Ovary (tissue), 9 donors: Measurements from ENCODE around the gene PEX14. TPM values are rescaled to one million over a fixed set of nuclear protein-coding genes. Genes with fewer than 3 reads are reported as not detected.

Source experiments
- DNase-seq, 5 donors: peaks; one replicate each; pipeline ENCODE4 v3.0.0-alpha.2; 2019 to 2020
- H3K27ac ChIP-seq, 2 donors: fragments of 200-600 bp; one replicate each; pipeline versions ENCODE4 v1.5.1 to v1.8.0; 2019 to 2022
- H3K27me3 ChIP-seq: fragments of 200-600 bp; one replicate; pipeline ENCODE4 v1.8.0; 2022
- H3K36me3 ChIP-seq: fragments of 200-600 bp; sonication (generic); one replicate; pipeline ENCODE4 v1.5.1; 2019
- H3K4me1 ChIP-seq: one replicate; pipeline ENCODE4 v1.8.1; 2013; ENCODE audit warnings: mild to moderate bottlenecking, moderate library complexity; ENCODE audit not compliant: insufficient read depth
- H3K4me3 ChIP-seq: fragments of 200-600 bp; sonication (generic); one replicate; pipeline ENCODE4 v1.5.1; 2017
- H3K9me3 ChIP-seq, 2 donors: fragments of 200-600 bp in 1 of 2; sonication (generic) in 1 of 2; one replicate each; pipeline versions ENCODE4 v1.5.1 to v1.8.1; 2013 to 2019; ENCODE audit warnings: mild to moderate bottlenecking in 1 of 2, moderate library complexity in 1 of 2
- EP300 ChIP-seq: sonication (generic); formaldehyde crosslinking; IDR thresholded peaks from one replicate; pipeline ENCODE4 v1.6.1; 2017; ENCODE audit warnings: antibody characterized with exemption
- POLR2A ChIP-seq: fragments of 450-650 bp; IDR thresholded peaks from one replicate; pipeline ENCODE4 v1.6.1; 2017; ENCODE audit warnings: antibody characterized with exemption, mild to moderate bottlenecking, moderate library complexity
- WGBS, 3 donors: extraction: QIAGEN DNeasy Blood & Tissue Kit in 1 of 3; methylation state at CpG; one replicate each; pipeline versions ENCODE4 v1.1.5 to v1.1.7; 2013 to 2017; 5-methylcytosine and 5-hydroxymethylcytosine counted together
- intact Hi-C, 4 donors: fragments of 100-400 bp; cut with DNase I; formaldehyde crosslinking; loops; one replicate each; pipeline versions ENCODE4 v1.11.0 to v1.15.1; 2022 to 2023
- polyA plus RNA-seq, 2 donors: library from polyadenylated mRNA; stranded (reverse); fragments of 200-250 nt in 1 of 2; fragments of 350-450 nt in 1 of 2; fragmentation: Illumina TruSeq in 1 of 2; extraction: RNeasy Lipid Tissue Mini Kit (QIAGEN cat#74804) in 1 of 2; gene quantifications; one replicate each; pipeline ENCODE4 v1.2.3, GENCODE V29; 2013 to 2014
- total RNA-seq, 7 donors: library from RNA; depleted of rRNA in 2 of 7; stranded (reverse); fragments of >200 nt in 2 of 7; fragmentation: NEBNext Ultra II Directional in 3 of 7; extraction: Animal tissue kit (Norgen Biotek cat#: 25700) in 3 of 7; gene quantifications; one replicate each; pipeline versions ENCODE4 v1.1.0 to v1.2.4, GENCODE V29; 2016 to 2023
- TF ChIP-seq, protein P1 (sequence below), 3 donors: fragments of 450-650 bp in 2 of 3; fragments of 200-600 bp in 1 of 3; IDR thresholded peaks; one replicate each; pipeline versions ENCODE4 v1.5.1 to v1.8.0; 2016 to 2022; ENCODE audit warnings: antibody characterized with exemption in 3 of 3, mild to moderate bottlenecking in 1 of 3
- donor health status: DM: no; HTN: no; CAD: no; lungs with moderate emphysema.
- donor health status: DM: no; HTN: no; CAD: no.
- donor health status: Bipolar disorder and iron deficiency.
- donor health status: DM: yes; HTN: yes; CAD: no.
- donor health status: DM: no; HTN: no; CAD: no.
- donor health status: DM: yes; HTN: yes; CAD: no.

The PEX14 gene
- total and polyA plus RNA-seq, 9 donors = 3.3 to 22.9 (median 16.7) TPM

DNA sequence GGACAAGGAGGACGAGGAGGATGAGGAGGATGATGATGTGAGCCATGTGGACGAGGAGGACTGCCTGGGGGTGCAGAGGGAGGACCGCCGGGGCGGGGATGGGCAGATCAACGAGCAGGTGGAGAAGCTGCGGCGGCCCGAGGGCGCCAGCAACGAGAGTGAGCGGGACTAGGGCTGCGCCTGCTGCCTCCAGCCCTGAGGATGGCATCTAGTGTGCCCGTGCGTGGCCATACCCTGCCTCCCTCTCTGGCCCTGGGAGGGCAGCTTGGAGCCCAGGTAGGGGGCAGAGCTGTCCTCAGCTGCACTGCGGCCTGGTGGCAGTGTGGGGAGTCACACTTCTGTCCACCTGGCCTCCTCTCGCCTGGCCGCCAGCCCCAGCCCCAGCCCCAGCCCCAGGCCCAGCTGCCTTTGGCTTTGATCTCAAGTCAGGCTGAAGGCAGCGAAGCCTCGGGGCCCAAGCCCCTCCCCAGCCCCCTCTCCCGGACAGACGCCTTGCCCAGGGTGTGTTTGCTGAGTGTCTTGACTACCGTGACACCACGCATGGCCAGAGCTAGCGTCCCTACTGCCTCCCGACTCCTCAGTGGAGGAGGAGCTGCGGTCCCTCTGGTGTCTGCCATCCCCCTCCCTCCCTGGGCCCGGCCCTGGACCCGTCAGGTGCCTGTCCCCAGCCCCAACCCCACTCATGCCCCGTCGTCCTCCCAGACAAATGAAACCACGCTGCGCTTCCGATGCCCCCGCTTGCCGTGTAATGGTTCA, 155.2 kb downstream of the PEX14 start:
- Histone ChIP-seq H3K4me1 (peaks cover 18% of the 10 kb centered on the region), H3K4me3 (no peak overlapping the region), H3K27me3 (no peaks in the 10 kb centered on the region), H3K27ac (peak overlapping the region in 1 of 2 donors; percentile 40), H3K9me3 (no peaks in the 10 kb centered on the region), H3K36me3 (no peaks in the 10 kb centered on the region)
- peak in 1 of 5 donors; percentile 38 for DNase-seq
- 94 to 97% (median 95%) methylated on average over 30 to 36 of the region's 36 CpGs for WGBS, 3 donors
- TF ChIP-seq POLR2A (no peak), EP300 (no peak)
- TF ChIP-seq, protein P1, sequence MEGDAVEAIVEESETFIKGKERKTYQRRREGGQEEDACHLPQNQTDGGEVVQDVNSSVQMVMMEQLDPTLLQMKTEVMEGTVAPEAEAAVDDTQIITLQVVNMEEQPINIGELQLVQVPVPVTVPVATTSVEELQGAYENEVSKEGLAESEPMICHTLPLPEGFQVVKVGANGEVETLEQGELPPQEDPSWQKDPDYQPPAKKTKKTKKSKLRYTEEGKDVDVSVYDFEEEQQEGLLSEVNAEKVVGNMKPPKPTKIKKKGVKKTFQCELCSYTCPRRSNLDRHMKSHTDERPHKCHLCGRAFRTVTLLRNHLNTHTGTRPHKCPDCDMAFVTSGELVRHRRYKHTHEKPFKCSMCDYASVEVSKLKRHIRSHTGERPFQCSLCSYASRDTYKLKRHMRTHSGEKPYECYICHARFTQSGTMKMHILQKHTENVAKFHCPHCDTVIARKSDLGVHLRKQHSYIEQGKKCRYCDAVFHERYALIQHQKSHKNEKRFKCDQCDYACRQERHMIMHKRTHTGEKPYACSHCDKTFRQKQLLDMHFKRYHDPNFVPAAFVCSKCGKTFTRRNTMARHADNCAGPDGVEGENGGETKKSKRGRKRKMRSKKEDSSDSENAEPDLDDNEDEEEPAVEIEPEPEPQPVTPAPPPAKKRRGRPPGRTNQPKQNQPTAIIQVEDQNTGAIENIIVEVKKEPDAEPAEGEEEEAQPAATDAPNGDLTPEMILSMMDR (IDR thresholded peaks at IDR 0.05) = no peak
- intact Hi-C loops = loop anchor here in 1 of 4 donors (10.0 kb wide), 1 partner anchor 65 kb away; no protein-coding TSS in a partner anchor

- no peak overlapping the region for H3K27ac ChIP-seq
- peak in 2 of 5 donors; percentile 21 to 34 for DNase-seq
- H3K27me3 ChIP-seq = no peaks in the 10 kb centered on the region
- H3K4me1 ChIP-seq = peaks cover 23% of the 10 kb centered on the region
- H3K9me3 ChIP-seq = no peaks in the 10 kb centered on the region
- TF ChIP-seq POLR2A (no peak), EP300 (no peak)
- TF ChIP-seq, protein P1 (IDR thresholded peaks at IDR 0.05) = no peak
- H3K36me3 ChIP-seq = no peaks in the 10 kb centered on the region
- no peak overlapping the region for H3K4me3 ChIP-seq
- intact Hi-C loops = loop anchor here in 1 of 4 donors (10.0 kb wide), 1 partner anchor 64 kb away; no protein-coding TSS in a partner anchor
- WGBS, 3 donors = 95% methylated on average over 13 of the region's 13 CpGs
These were observed 155.9 kb downstream of the PEX14 start for GRCh38 chr1:10630661-10631120.

GRCh38 chr1:10631121-10631810, 156.5 kb downstream of the PEX14 start:
- Histone ChIP-seq H3K36me3 (no peaks in the 10 kb centered on the region), H3K4me1 (peaks cover 23% of the 10 kb centered on the region), H3K27ac (peak overlapping the region in 1 of 2 donors; percentile 44), H3K27me3 (no peaks in the 10 kb centered on the region), H3K9me3 (no peaks in the 10 kb centered on the region), H3K4me3 (no peak overlapping the region)
- intact Hi-C loops = loop anchor here in 1 of 4 donors (10.0 kb wide), 1 partner anchor 64 kb away; no protein-coding TSS in a partner anchor
- WGBS, 3 donors = 91 to 97% (median 94%) methylated on average over 20 of the region's 20 CpGs
- peak in 2 of 5 donors; percentile 17 to 35 for DNase-seq
- TF ChIP-seq EP300 = no peak
- TF ChIP-seq POLR2A = no peak
- TF ChIP-seq, protein P1 (IDR thresholded peaks at IDR 0.05) = no peak

- H3K27ac ChIP-seq = peak overlapping the region in 1 of 2 donors; percentile 44
- no peak overlapping the region for H3K4me3 ChIP-seq
- no peaks in the 10 kb centered on the region for H3K9me3 ChIP-seq
- 39 to 60% (median 40%) methylated on average over 14 of the region's 14 CpGs for WGBS, 3 donors
- peaks cover 23% of the 10 kb centered on the region for H3K4me1 ChIP-seq
- no peaks in the 10 kb centered on the region for H3K27me3 ChIP-seq
- H3K36me3 ChIP-seq = no peaks in the 10 kb centered on the region
- intact Hi-C loops = loop anchor here in 1 of 4 donors (10.0 kb wide), 1 partner anchor 63 kb away; no protein-coding TSS in a partner anchor
- no peak for TF ChIP-seq EP300
- peak in 2 of 5 donors; percentile 19 to 38 for DNase-seq
These were observed 157.3 kb downstream of the PEX14 start for GRCh38 chr1:10631811-10632593.
